WTC11 (cell line): ENCODE results near the gene NFYB.

Source experiments
- ARID4B ChIP-seq: sonication (generic); formaldehyde crosslinking; IDR thresholded peaks from 2 replicates; pipeline ENCODE4 v1.8.0; 2023; ENCODE audit warnings: missing genetic modification reagents, mild to moderate bottlenecking, borderline replicate concordance
- ATF1 ChIP-seq: sonication (generic); formaldehyde crosslinking; IDR thresholded peaks from 2 replicates; pipeline ENCODE4 v1.8.1; 2023; ENCODE audit warnings: mild to moderate bottlenecking, moderate library complexity, missing genetic modification reagents
- CREM ChIP-seq: sonication (generic); formaldehyde crosslinking; IDR thresholded peaks from 2 replicates; pipeline ENCODE4 v1.8.1; 2022; ENCODE audit warnings: mild to moderate bottlenecking, missing genetic modification reagents, moderate library complexity
- CTCF ChIP-seq: fragments of 200-600 bp; IDR thresholded peaks from 2 replicates; pipeline ENCODE4 v1.8.0; 2022; ENCODE audit warnings: antibody characterized with exemption
- ESRRA ChIP-seq: sonication (generic); formaldehyde crosslinking; IDR thresholded peaks from 2 replicates; pipeline ENCODE4 v1.8.1; 2022; ENCODE audit warnings: mild to moderate bottlenecking, missing genetic modification reagents, borderline replicate concordance
- FOXP1 ChIP-seq: sonication (generic); formaldehyde crosslinking; IDR thresholded peaks from 2 replicates; pipeline ENCODE4 v1.8.0; 2022; ENCODE audit warnings: missing genetic modification reagents, mild to moderate bottlenecking, moderate library complexity, borderline replicate concordance
- JUN ChIP-seq: sonication (generic); formaldehyde crosslinking; IDR thresholded peaks from 2 replicates; pipeline ENCODE4 v1.8.0; 2023; ENCODE audit warnings: mild to moderate bottlenecking, missing genetic modification reagents
- PRRX2 ChIP-seq: fragments of 250-450 bp; sonication (Bioruptor Pico); IDR thresholded peaks from 2 replicates; pipeline ENCODE4 v1.8.0; 2021; ENCODE audit warnings: mild to moderate bottlenecking
- STAT6 ChIP-seq: sonication (generic); formaldehyde crosslinking; conservative IDR thresholded peaks from 2 replicates; pipeline ENCODE4 v1.8.1; 2023; ENCODE audit warnings: mild to moderate bottlenecking, low read depth, missing genetic modification reagents, moderate library complexity
- USF2 ChIP-seq: sonication (generic); formaldehyde crosslinking; IDR thresholded peaks from 2 replicates; pipeline ENCODE4 v1.8.1; 2023; ENCODE audit warnings: mild to moderate bottlenecking, missing genetic modification reagents, moderate library complexity
- ZNF138 ChIP-seq: sonication (generic); formaldehyde crosslinking; conservative IDR thresholded peaks from 2 replicates; pipeline ENCODE4 v1.8.1; 2022; ENCODE audit warnings: mild to moderate bottlenecking, moderate library complexity, missing genetic modification reagents
- ZNF416 ChIP-seq: fragments of 250-450 bp; sonication (Bioruptor Pico); IDR thresholded peaks from 2 replicates; pipeline ENCODE4 v1.9.0; 2021; ENCODE audit warnings: mild to moderate bottlenecking, inconsistent platforms
- TF ChIP-seq, protein P1 (sequence below): sonication (generic); formaldehyde crosslinking; conservative IDR thresholded peaks from 2 replicates; pipeline ENCODE4 v1.8.1; 2022; ENCODE audit warnings: mild to moderate bottlenecking, missing genetic modification reagents

- TF ChIP-seq CTCF, result no peak
- TF ChIP-seq, protein P1, sequence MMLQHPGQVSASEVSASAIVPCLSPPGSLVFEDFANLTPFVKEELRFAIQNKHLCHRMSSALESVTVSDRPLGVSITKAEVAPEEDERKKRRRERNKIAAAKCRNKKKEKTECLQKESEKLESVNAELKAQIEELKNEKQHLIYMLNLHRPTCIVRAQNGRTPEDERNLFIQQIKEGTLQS (CRISPR knock-in tag), result no peak
- no peak for TF ChIP-seq ARID4B (CRISPR knock-in tag)
- TF ChIP-seq STAT6, result no peak
- TF ChIP-seq CREM (CRISPR knock-in tag), result no peak
- no peak for TF ChIP-seq USF2
- no peak for TF ChIP-seq ZNF138 (CRISPR knock-in tag)
- TF ChIP-seq ATF1, result no peak
- no peak for TF ChIP-seq FOXP1 (CRISPR knock-in tag)
- no peak for TF ChIP-seq JUN (CRISPR knock-in tag)
- no peak for TF ChIP-seq ESRRA (CRISPR knock-in tag)
- no peak for TF ChIP-seq PRRX2 (CRISPR knock-in tag)
- no peak for TF ChIP-seq ZNF416 (CRISPR knock-in tag)
Measured at GRCh38 chr12:104090685-104091084, 47.3 kb downstream of the NFYB start.
